ENCODE measurements around the gene WDR93. TPM values are rescaled to one million over a fixed set of nuclear protein-coding genes. Genes with fewer than 3 reads are reported as not detected.

The WDR93 gene
- 0.19 TPM in 1 of 2 replicates, not detected in the other for total RNA-seq (2014; rRNA removed; shearing (Covaris generic))
- not detected in 2 replicates for total RNA-seq (2022)
- percentile 7 among the genes with signal in this experiment for Bru-seq, nascent RNA
- percentile 5 among the genes with signal in this experiment for BruChase-seq, experiment 1, labeled RNA remaining after a 6-hour chase
- percentile 9 among the genes with signal in this experiment for BruChase-seq, experiment 2, labeled RNA remaining after a 2-hour chase
- long read RNA-seq: 0 reads

GRCh38 chr15:89690276-89691218 is at the start of gene WDR93, which contains the start of gene PEX11A:
Gene WDR93 (plus strand): TSS chr15:89690811. CDS start chr15:89701747, 10,936 bp downstream.
Gene PEX11A (minus strand): TSS chr15:89690754. CDS start chr15:89690632, 122 bp downstream.
- peak; percentile 74 for DNase-seq (ENCODE audit: low spot score)
- ChIA-PET POLR2A (no interaction called here), CTCF (ENCODE audit: unreplicated experiment) (no interaction called here)
- no peaks in the 10 kb centered on the region for H3K9me3 ChIP-seq (ENCODE audit: low read length)
- intact Hi-C loops (cut with micrococcal nuclease; ENCODE audit: unreplicated experiment): no loop called here
- peaks cover 11% of the 10 kb centered on the region for H3K4me1 ChIP-seq (ENCODE audit: insufficient read depth, low read length, poor library complexity, severe bottlenecking)
- no peaks in the 10 kb centered on the region for H3K36me3 ChIP-seq (ENCODE audit: insufficient read depth, low read length)
- H3K79me2 ChIP-seq (ENCODE audit: insufficient read depth, low read depth, low read length): no peaks in the 10 kb centered on the region
- peak within 1 kb of the TSS; percentile 80 for H3K4me3 ChIP-seq (ENCODE audit: low read depth, low read length, poor library complexity, severe bottlenecking)
- H3K27ac ChIP-seq (ENCODE audit: low read depth, low read length, poor library complexity, severe bottlenecking): no peak within 1 kb of the TSS
- BruUV-seq (replicated peaks): no TSS peak
- H2AFZ ChIP-seq (ENCODE audit: low read length): peak within 1 kb of the TSS; percentile 100
- H3K9me2 ChIP-seq (ENCODE audit: insufficient read depth, low read length): no peaks in the 10 kb centered on the region
- no peaks in the 10 kb centered on the region for H4K20me1 ChIP-seq (ENCODE audit: insufficient read depth, low read length)
- no peak for TF ChIP-seq EZH2phosphoT487 (IDR thresholded peaks at IDR 0.05; ENCODE audit: borderline replicate concordance, low read depth, low read length)
- no peak for TF ChIP-seq CTCF (conservative IDR thresholded peaks at IDR 0.05; ENCODE audit: low read length)
- peak within 1 kb of the TSS; percentile 83 for H3K4me2 ChIP-seq (ENCODE audit: low read length)

- POLR2A ChIA-PET: no interaction called here
- intact Hi-C loops (cut with micrococcal nuclease; ENCODE audit: unreplicated experiment): no loop called here
Measured at GRCh38 chr15:89641053-89641452, 49.6 kb upstream of the WDR93 start.

More at GRCh38 chr15:89641053-89641452, 49.6 kb upstream of the WDR93 start:
- Histone ChIP-seq H3K36me3 (ENCODE audit: insufficient read depth, low read length) (no peaks in the 10 kb centered on the region), H3K9me3 (ENCODE audit: low read length) (no peaks in the 10 kb centered on the region), H3K79me2 (ENCODE audit: insufficient read depth, low read depth, low read length) (no peaks in the 10 kb centered on the region), H3K4me2 (ENCODE audit: low read length) (no peak overlapping the region), H3K4me1 (ENCODE audit: insufficient read depth, low read length, poor library complexity, severe bottlenecking) (no peaks in the 10 kb centered on the region), H2AFZ (ENCODE audit: low read length) (no peak overlapping the region), H3K9me2 (ENCODE audit: insufficient read depth, low read length) (no peaks in the 10 kb centered on the region), H3K27ac (ENCODE audit: low read depth, low read length, poor library complexity, severe bottlenecking) (no peak overlapping the region), H3K4me3 (ENCODE audit: low read depth, low read length, poor library complexity, severe bottlenecking) (no peak overlapping the region), H4K20me1 (ENCODE audit: insufficient read depth, low read length) (no peaks in the 10 kb centered on the region)
- BruUV-seq (replicated peaks): no TSS peak
- TF ChIP-seq CTCF (conservative IDR thresholded peaks at IDR 0.05; ENCODE audit: low read length) (no peak), EZH2phosphoT487 (IDR thresholded peaks at IDR 0.05; ENCODE audit: borderline replicate concordance, low read depth, low read length) (no peak)
- no peak for DNase-seq (ENCODE audit: low spot score)
- CTCF ChIA-PET (ENCODE audit: unreplicated experiment): no interaction called here

Data from OCI-LY7 (cell line).